ENCODE data around the gene HECW1.

Gene HECW1

GRCh38 chr7:43492896-43493295 lies 380.4 kb downstream of the HECW1 start:
- TF ChIP-seq TAF1 (IDR thresholded peaks at IDR 0.05; ENCODE audit: low read depth) (no peak), ZBTB7A (IDR thresholded peaks at IDR 0.05; ENCODE audit: low read depth) (no peak), NFIC (IDR thresholded peaks at IDR 0.05) (no peak), YY1 (IDR thresholded peaks at IDR 0.05; ENCODE audit: low read depth) (no peak), USF1 (IDR thresholded peaks at IDR 0.05) (no peak), REST (IDR thresholded peaks at IDR 0.05; ENCODE audit: low read depth) (no peak), CREB1 (IDR thresholded peaks at IDR 0.05; ENCODE audit: low read depth) (no peak), CEBPB (IDR thresholded peaks at IDR 0.05) (no peak), TEAD4 (IDR thresholded peaks at IDR 0.05) (no peak), MAX (IDR thresholded peaks at IDR 0.05) (no peak), TCF12 (IDR thresholded peaks at IDR 0.05; ENCODE audit: low read depth) (no peak), FOXM1 (IDR thresholded peaks at IDR 0.05; ENCODE audit: borderline replicate concordance, low read depth) (no peak), EGR1 (IDR thresholded peaks at IDR 0.05) (no peak), RAD21 (IDR thresholded peaks at IDR 0.05; ENCODE audit: low read depth) (no peak), EP300 (IDR thresholded peaks at IDR 0.05; ENCODE audit: borderline replicate concordance) (no peak)

GRCh38 chr7:43495572-43495971 lies 383.1 kb downstream of the HECW1 start:
- TF ChIP-seq CREB1 (IDR thresholded peaks at IDR 0.05; ENCODE audit: low read depth), result no peak
- TF ChIP-seq MAX (IDR thresholded peaks at IDR 0.05), result no peak
- TF ChIP-seq TEAD4 (IDR thresholded peaks at IDR 0.05), result no peak
- no peak for TF ChIP-seq RAD21 (IDR thresholded peaks at IDR 0.05; ENCODE audit: low read depth)
- TF ChIP-seq USF1 (IDR thresholded peaks at IDR 0.05), result no peak
- no peak for TF ChIP-seq YY1 (IDR thresholded peaks at IDR 0.05; ENCODE audit: low read depth)
- TF ChIP-seq EP300 (IDR thresholded peaks at IDR 0.05; ENCODE audit: borderline replicate concordance), result no peak
- TF ChIP-seq TCF12 (IDR thresholded peaks at IDR 0.05; ENCODE audit: low read depth), result no peak
- TF ChIP-seq FOXM1 (IDR thresholded peaks at IDR 0.05; ENCODE audit: borderline replicate concordance, low read depth), result no peak
- TF ChIP-seq NFIC (IDR thresholded peaks at IDR 0.05), result no peak

GRCh38 chr7:43496596-43496995 lies 384.1 kb downstream of the HECW1 start:
- TF ChIP-seq TAF1 (IDR thresholded peaks at IDR 0.05; ENCODE audit: low read depth) (no peak), USF1 (IDR thresholded peaks at IDR 0.05) (no peak), REST (IDR thresholded peaks at IDR 0.05; ENCODE audit: low read depth) (no peak)

GRCh38 chr7:43501870-43502269 lies 389.4 kb downstream of the HECW1 start:
- no peak for TF ChIP-seq EGR1 (IDR thresholded peaks at IDR 0.05)
- TF ChIP-seq NFIC (IDR thresholded peaks at IDR 0.05), result no peak
- TF ChIP-seq YY1 (IDR thresholded peaks at IDR 0.05; ENCODE audit: low read depth), result no peak
- no peak for TF ChIP-seq TAF1 (IDR thresholded peaks at IDR 0.05; ENCODE audit: low read depth)
- no peak for TF ChIP-seq CEBPB (IDR thresholded peaks at IDR 0.05)
- no peak for TF ChIP-seq RAD21 (IDR thresholded peaks at IDR 0.05; ENCODE audit: low read depth)
- TF ChIP-seq REST (IDR thresholded peaks at IDR 0.05; ENCODE audit: low read depth), result no peak
- TF ChIP-seq CREB1 (IDR thresholded peaks at IDR 0.05; ENCODE audit: low read depth), result no peak
- TF ChIP-seq FOXM1 (IDR thresholded peaks at IDR 0.05; ENCODE audit: borderline replicate concordance, low read depth), result no peak
- TF ChIP-seq TEAD4 (IDR thresholded peaks at IDR 0.05), result no peak
- TF ChIP-seq USF1 (IDR thresholded peaks at IDR 0.05), result no peak
- TF ChIP-seq TCF12 (IDR thresholded peaks at IDR 0.05; ENCODE audit: low read depth), result no peak
- TF ChIP-seq EP300 (IDR thresholded peaks at IDR 0.05; ENCODE audit: borderline replicate concordance), result no peak
- TF ChIP-seq MAX (IDR thresholded peaks at IDR 0.05), result no peak
- TF ChIP-seq ZBTB7A (IDR thresholded peaks at IDR 0.05; ENCODE audit: low read depth), result no peak
